HG02884 (cell line): ENCODE data around the gene YTHDF1.
"Not testable (repeated sequence)": the region's sequence is repeated elsewhere in the genome, so short reads cannot be mapped to it uniquely, and the experiment has no call there.

Experiments used
- ATAC-seq: cut with Tn5 transposase; IDR thresholded peaks from one replicate; pipeline ENCODE4 v1.9.1; 2021; ENCODE audit warnings: mild to moderate bottlenecking, moderate library complexity; ENCODE audit not compliant: unreplicated experiment

The YTHDF1 gene

DNA sequence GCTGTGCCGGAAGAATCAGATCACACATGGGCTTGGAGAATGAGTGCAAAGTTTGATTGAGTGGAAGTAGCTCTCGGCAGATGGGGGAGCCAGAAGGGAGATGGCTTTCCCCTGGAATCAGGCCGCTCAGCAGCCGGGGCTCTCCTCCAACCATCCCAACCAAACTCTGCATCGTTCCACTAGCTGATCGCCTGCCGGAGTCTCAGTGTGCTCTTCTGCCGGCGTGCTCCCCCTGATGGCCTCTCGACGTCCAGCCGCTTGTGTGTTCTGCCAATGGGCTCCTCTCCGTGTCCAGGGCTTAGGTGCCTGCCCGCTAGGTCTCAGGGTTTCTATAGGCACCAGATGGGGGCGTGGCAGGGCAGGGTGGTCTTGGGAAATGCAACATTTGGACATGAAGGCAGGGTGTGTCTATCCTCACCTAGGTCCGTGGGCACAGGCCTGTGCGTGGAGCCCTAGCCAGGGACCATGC, 14.9 kb upstream of the YTHDF1 start:
- ATAC-seq: no peak

DNA sequence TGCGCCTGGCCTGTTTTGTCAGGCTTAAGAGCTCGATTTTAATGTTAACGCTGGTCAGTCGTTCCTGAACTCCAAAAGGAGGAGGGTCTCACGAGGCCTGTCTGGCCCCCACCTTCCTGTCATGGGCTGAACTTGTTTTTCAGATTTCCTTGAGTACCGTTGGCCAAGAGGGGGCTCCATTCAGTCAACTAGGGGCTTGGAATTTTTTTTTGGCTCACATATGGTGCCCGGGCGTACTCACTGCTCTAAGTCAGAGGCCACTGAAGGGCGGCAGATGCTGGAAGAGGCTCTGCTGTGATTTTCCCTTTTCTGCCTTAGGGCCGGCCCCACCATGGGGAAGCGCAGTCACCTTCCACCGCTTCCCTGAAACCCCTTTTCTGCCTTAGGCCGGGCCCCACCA, 12.9 kb upstream of the YTHDF1 start:
- ATAC-seq: no peak

GRCh38 chr20:63227260-63227659, 11.3 kb upstream of the YTHDF1 start:
- ATAC-seq: no peak

- ATAC-seq: no peak
Measured at GRCh38 chr20:63226042-63226943, 10.4 kb upstream of the YTHDF1 start.

DNA sequence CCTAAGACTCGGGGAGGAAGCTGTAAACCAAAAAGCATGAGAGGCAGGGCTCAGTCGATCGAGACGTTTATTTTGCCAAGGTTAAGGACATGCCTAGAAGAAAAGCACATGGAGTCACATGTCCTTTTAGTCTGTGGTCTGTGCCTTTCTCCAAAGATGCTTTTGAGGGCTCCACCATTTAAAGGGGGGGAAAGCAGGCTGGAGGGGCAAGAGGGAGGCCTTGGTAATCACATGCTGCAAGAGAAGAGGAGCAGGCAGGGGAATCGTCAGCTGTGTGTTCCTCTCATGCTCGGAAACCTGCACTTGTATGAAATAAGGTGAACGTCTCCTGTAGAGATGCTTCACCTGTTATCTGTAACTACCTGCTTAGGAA, 9.1 kb upstream of the YTHDF1 start:
- ATAC-seq: no peak

DNA sequence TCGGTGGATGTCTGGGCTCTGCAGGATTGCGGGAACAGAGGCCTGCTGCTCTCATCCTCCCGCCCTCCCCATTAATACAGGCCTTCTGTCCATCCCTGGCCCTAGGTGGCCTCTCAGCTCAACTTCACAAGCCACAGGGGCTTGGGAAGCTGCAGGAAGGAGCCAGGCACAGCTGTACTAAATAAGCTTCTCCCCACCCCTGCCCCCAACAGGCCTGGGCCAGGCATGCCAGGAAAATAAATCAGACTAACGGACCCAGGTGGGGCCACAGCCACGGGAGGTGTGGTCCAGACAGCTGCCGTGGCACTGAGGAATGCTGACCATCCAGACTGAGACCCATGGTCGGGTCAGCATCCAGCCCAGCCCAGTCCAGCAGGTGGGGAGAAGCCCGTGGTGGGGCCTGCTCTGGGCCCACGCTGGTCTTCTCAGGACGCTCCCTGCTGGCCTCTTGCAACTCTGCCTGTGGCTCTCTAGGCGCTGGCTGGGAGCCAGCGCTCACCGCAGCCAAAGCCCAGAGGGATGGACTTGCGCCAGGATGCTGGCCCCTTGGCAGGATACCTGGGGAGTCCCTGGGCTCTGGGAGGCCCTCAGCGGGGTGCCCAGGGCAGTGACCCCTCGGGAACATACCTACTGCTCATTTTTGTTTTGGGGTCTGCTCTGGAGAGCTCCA, 8.6 kb upstream of the YTHDF1 start:
- ATAC-seq: no peak

DNA sequence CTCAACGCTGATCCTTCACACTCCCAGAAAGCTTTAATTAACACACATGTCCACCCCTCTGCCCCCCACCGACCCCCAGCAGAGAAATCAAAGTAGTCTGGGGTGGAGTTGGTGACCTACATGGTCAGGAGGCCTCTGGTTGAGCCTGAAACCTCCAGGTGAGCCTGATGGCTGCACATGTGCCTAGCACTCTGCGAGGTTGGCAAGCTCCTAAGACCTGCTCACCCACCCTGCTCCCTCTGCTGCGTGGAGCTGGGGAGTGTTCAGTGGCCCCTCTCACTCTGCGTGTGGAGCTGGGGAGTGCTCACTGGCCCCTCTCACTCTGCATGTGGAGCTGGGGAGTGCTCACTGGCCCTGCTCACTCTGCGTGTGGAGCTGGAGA, 7.9 kb upstream of the YTHDF1 start:
- ATAC-seq: no peak

GRCh38 chr20:63223121-63223825, 7.3 kb upstream of the YTHDF1 start:
- ATAC-seq: no peak

DNA sequence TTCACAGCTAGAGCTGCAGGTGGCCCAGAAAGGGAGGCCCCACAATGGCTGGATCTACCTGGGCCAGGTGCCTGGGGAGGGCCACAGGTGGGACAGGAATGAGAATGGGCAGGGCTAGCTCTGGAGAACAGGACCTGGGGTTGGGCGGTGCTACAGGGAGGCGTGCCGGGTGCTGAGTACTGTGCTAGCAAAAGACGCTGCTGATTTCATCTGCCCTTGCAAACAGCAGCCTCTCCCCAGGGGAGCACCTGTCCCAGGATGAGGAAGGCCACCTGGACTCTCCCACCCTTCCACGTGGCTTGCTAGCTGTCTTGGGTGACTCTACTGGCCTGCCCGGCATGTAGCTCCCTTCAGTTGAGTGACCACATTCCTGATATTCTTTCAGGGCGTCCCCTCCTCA, 6.6 kb upstream of the YTHDF1 start:
- ATAC-seq: no peak

DNA sequence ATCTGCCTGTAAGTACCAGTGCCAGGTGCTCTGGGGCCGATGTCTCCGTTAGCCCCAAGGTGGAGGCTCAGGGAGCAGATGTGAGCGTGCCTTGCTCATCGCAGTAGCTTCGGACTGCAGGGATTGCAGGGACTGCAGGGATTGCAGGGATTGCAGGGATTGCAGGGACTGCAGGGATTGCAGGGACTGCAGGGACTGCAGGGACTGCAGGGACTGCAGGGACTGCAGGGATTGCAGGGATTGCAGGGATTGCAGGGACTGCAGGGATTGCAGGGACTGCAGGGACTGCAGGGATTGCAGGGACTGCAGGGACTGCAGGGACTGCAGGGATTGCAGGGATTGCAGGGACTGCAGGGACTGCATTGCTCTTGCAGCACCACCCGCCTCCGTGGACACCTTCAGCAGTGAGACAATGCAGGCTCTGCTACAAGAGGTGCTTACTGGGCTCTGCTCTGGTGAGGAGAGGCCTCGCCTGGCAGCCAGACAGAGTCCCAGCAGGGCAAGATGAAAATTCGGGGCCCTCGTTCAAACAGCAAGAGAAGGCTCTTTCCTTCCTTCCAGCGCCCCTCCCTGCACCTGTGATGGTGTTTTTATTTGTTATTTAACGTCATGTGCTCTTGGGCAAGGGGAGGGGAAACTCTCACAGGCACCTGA, 5.6 kb upstream of the YTHDF1 start:
- not testable (repeated sequence) for ATAC-seq

GRCh38 chr20:63220696-63221399, 4.9 kb upstream of the YTHDF1 start:
- no peak for ATAC-seq

DNA sequence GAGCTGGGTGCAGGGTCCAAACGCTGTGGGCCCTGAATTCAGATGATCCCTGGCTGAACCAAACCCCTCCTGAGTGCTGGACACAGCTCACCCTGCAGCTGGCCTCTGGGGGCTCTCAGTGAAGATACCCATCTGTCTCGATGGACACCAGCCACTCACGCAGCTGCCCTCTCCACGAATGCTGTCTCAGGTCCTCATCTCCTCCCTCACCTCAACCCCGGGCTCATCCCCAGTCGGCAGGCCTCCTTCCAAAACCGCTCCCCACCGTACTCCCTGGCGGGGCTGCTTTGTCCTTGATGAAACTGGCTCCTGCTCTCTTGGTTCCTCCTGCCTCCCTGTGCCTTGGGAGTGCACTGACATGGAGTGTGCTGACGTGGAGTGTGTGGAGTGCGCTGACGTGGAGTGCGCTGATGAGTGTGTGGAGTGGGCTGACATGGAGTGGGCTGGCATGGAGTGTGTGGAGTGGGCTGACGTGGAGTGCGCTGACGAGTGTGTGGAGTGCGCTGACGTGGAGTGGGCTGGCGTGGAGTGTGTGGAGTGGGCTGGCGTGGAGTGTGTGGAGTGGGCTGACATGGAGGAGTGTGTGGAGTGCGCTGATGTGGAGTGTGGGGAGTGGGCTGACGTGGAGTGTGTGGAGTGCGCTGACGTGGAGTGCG, 4.1 kb upstream of the YTHDF1 start:
- no peak for ATAC-seq

GRCh38 chr20:63219447-63219821, 3.5 kb upstream of the YTHDF1 start:
- no peak for ATAC-seq

DNA sequence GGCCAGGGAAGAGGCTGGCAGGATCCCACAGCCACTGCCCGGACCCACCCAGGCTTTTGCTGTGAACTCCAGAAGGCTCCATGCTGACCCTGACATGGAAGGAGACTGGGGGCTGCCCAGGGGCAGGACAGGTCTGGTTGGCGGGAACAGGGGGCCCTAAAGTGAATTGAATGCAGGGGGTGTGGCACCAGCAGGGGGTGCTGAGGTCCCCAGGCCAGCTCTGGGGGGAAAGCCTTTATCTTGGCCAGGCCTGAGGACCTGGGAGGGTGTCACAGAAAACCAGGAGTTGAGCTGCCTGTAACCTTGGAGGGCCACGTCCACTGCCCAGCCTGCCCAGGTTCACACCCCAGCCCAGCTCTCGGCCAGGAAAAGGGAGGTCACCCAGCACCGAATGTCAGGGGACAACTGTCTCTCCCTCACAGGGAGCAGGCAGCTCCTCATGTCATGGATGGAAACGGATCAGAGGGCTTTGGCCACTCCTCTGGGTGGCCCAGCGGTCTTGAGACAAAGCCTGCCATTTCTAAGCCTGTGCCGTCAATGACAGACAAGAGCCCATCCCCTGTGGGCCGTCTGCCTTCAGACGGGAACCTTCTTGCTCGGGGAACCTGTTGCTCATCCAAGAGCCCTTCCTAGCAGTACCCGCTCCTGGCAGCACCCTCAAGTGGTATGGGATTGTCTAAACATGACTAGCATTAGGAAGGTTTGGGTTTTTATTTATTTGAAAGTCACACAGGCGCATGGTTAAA, 2.9 kb upstream of the YTHDF1 start:
- ATAC-seq: no peak

GRCh38 chr20:63217706-63218105, 1.8 kb upstream of the YTHDF1 start:
- ATAC-seq: no peak

GRCh38 chr20:63216849-63217471, 1.0 kb upstream of the YTHDF1 start:
- no peak for ATAC-seq

DNA sequence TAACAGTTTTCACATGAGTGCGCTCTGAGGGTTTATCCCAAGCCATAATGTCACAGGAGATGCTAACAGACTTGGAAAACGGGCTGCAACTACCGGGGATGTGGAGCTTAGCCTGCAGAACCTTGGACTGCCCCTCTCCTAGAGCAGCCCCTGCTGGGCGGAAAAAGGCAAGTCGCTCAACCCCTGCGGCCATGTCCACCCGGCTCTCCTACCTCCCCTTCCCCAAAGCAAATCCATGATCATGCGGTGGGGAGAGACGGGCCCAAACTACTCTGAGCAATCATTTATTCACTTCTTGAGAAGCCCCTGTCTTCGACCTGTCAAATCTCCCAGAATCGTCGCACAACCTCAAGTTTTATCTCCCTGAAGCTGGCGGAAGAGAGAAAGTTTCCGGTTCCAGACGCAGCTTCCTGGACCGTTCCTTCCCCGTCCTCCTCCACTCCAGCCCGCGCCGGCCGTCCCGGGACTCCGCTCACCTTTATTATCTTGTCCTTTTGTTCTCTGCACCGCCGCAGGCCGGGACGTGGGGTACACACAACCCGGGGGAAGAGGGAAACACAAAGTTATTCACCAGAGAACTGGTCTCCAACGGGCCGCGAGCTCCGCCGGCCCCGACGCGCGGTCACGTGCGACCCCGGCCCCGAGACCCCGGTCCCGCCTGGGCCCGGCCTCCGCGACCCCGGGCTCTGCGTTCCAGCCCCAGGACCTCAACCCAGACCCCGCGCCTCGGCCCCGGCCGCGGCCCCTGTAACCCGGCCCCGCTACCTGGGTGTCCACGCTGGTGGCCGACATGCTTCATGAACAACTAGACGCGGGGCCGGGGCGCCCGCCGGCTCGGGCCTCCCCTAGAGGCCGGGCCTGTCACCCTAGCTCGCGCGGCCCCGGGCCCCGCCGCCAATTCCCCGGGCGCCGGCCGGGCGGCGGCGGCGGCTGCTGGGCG, 560 bp downstream of the YTHDF1 start:
- ATAC-seq: peak; percentile 18

GRCh38 chr20:63214514-63214913, 1.4 kb downstream of the YTHDF1 start:
- no peak for ATAC-seq
